GM21390 (cell line): Measurements from ENCODE around the gene KIR2DL3.
"Not testable (repeated sequence)": the region's sequence is repeated elsewhere in the genome, so short reads cannot be mapped to it uniquely, and the experiment has no call there.

Source experiments
- ATAC-seq: cut with Tn5 transposase; IDR thresholded peaks from one replicate; pipeline ENCODE4 v1.9.1; 2021; ENCODE audit not compliant: unreplicated experiment

KIR2DL3 gene

DNA sequence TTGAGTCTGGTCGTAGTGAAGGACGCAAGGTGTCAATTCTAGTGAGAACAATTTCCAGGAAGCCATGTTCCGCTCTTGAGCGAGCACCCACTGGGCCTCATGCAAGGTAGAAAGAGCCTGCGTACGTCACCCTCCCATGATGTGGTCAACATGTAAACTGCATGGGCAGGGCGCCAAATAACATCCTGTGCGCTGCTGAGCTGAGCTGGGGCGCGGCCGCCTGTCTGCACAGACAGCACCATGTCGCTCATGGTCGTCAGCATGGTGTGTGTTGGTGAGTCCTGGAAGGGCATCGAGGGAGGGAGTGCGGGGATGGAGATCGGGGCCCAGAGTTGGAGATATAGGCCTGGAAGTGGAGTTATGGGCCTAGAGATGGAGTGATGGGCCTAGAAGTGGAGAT is at the start of gene KIR2DL3:
Gene KIR2DL3, plus strand, starts transcription at position 208 of the 400 bp plus-strand sequence. Its CDS starts 33 bp downstream, at position 241.
- ATAC-seq: not testable (repeated sequence)

- no peak for ATAC-seq
Measured at GRCh38 chr19:54691582-54692297, 46.6 kb upstream of the KIR2DL3 start.

DNA sequence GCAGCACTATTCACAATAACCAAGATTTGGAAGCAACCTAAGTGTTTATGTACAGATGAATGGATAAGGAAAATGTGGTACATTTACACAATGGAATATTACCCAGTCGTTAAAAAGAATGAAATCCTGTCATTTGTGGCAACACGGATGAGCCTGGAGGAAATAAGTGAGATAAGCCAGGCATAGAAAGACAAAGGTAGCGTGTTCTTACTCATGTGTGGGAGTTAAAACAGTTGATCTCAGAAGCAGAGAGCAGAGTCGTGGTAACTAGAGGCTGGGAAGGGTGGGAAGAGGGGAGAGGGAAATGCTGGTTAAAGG is 46.1 kb upstream of the KIR2DL3 start:
- ATAC-seq: no peak

GRCh38 chr19:54694648-54695047 is 43.7 kb upstream of the KIR2DL3 start:
- ATAC-seq: no peak

GRCh38 chr19:54696117-54696548 is 42.2 kb upstream of the KIR2DL3 start:
- no peak for ATAC-seq

GRCh38 chr19:54696766-54697165 is 41.5 kb upstream of the KIR2DL3 start:
- no peak for ATAC-seq

GRCh38 chr19:54697716-54698115 is 40.6 kb upstream of the KIR2DL3 start:
- ATAC-seq: not testable (repeated sequence)

DNA sequence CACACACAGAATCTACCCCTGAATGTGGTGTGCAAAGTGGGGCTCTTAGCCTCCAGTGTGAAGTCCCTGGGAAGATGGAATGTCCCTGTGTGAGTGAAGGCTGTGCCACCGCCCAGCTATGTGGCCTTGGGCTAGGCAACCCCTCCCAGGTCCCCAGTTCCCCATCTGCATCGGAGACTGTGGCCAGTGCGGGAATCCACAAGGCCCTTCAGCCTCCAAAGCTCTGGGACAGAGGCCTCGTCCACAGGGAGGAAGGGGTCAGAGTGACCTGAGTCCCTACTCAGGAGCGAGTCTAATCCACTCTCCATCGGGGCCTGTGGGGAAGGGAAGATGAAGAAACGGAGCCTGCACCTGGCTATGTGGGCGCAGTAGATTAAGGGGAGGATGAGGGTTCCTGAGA is 33.4 kb upstream of the KIR2DL3 start:
- ATAC-seq: no peak

GRCh38 chr19:54707962-54708361 is 30.4 kb upstream of the KIR2DL3 start:
- ATAC-seq: no peak

- ATAC-seq: no peak
Measured at GRCh38 chr19:54708781-54709180, 29.5 kb upstream of the KIR2DL3 start.

- no peak for ATAC-seq
Measured at GRCh38 chr19:54709212-54709948, 28.9 kb upstream of the KIR2DL3 start.

GRCh38 chr19:54709956-54710355 is 28.4 kb upstream of the KIR2DL3 start:
- not testable (repeated sequence) for ATAC-seq

GRCh38 chr19:54724142-54724541 is 14.2 kb upstream of the KIR2DL3 start, which contains the start of gene KIR3DL3:
KIR3DL3 (plus strand) TSS chr19:54724442; CDS start chr19:54724497, 55 bp downstream.
- ATAC-seq: no peak

DNA sequence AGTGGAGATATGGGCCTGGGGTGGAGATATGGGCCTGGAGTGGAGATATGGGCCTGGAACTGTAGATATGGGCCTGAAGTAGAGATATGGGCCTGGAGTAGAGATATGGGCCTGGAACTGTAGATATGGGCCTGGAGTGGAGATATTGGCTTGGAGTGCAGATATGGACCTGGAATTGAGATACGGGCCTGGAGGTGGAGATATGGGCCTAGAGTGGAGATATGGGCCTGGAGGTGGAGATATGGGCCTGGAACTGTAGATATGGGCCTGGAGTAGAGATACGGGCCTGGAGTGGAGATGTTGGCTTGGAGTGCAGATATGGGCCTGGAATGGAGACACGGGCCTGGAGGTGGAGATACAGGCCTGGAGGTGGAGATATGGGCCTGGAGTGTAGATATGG is 13.7 kb upstream of the KIR2DL3 start:
- ATAC-seq: no peak

DNA sequence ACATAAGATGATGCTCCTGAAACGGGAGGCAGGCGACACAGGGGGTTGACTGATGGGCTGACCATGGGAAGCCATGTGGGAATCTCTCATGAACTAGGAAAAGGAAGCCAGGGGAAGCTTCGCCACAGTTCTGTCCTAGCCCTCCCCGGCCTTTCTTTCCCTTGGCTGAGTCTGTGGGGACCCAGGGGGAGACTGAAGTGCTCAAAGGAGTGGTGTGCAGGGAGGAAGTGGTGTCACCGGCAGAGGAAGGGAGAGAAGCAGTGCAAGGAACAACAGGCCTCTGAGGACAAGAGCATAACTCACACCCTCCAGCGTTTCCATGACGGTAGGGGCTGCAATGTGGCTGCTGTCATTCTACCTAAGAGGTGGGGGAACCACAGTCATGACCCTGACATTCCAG is 13.0 kb upstream of the KIR2DL3 start:
- ATAC-seq: no peak

DNA sequence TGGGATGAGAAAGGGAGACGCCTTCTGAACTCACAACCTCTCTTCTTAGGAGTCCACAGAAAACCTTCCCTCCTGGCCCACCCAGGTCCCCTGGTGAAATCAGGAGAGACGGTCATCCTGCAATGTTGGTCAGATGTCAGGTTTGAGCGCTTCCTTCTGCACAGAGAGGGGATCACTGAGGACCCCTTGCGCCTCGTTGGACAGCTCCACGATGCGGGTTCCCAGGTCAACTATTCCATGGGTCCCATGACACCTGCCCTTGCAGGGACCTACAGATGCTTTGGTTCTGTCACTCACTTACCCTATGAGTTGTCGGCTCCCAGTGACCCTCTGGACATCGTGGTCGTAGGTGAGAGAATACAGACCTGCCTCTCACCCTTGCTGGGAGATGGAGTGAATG is 10.8 kb upstream of the KIR2DL3 start:
- no peak for ATAC-seq

GRCh38 chr19:54728167-54728566 is 10.1 kb upstream of the KIR2DL3 start:
- ATAC-seq: no peak

DNA sequence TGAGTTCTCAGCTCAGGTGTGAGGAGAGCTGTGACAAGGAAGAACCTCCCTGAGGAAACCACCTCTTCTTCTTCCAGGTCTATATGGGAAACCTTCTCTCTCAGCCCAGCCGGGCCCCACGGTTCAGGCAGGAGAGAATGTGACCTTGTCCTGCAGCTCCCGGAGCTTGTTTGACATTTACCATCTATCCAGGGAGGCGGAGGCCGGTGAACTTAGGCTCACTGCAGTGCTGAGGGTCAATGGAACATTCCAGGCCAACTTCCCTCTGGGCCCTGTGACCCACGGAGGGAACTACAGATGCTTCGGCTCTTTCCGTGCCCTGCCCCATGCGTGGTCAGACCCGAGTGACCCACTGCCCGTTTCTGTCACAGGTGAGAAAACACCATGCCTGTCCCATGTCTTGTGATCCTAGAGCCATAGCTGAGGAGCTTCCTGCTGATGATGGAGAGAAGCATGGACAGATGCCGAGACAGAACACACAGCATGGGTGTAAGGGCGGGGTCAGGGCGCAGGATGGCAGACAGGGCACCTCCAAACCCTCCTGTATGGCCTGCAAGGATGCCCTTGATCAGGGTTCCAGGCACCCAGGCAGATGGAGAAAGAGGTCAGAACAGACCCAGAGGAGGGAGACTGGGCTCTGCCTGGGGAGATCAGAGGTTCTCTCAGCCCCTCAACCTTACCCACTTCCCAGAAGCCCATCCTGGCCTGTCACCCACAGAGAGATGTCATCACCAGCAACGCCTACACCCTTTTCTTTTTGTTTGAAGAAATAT is 8.7 kb upstream of the KIR2DL3 start:
- ATAC-seq: no peak

- ATAC-seq: no peak
Measured at GRCh38 chr19:54731191-54731590, 7.1 kb upstream of the KIR2DL3 start.

- ATAC-seq: no peak
Measured at GRCh38 chr19:54738715-54739114, 402 bp downstream of the KIR2DL3 start.

DNA sequence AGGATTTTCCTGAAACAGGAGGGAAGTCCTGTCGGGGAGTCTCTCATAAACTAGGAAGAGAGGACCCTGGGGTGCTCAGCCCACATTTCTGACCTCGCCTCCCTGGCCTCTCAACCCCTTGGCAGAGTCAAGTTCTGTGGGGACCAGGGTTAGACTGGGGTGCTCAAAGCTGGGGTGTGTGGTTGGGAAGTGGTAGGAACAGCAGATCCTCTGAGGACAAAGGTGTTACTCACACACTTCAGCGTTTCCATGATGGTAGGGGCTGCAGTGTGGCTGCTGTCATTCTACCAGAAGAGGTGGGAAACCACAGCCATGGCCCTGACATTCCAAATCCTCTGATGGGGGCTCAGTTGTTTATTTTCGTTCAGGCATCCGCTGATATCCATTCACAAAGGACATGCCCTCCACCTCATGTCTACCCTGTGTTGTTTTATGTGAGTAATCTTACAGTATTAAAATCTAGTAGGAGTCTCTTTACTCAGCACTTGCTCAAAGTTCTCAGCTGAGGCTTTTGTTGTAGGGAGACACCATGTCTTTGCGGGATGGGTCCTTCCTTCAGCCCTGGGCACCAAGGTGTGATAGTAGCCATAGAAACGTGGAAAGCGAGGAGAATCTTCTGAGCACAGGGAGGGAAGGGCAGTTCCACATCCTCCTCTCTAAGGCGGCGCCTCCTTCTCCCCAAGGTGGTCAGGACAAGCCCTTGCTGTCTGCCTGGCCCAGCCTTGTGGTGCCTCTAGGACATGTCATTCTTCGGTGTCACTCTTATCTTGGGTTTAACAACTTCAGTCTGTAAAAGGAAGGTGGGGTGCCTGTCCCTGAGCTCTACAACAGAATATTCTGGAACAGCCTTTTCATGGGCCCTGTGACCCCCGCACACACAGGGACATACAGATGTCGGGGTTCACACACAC is 1.5 kb downstream of the KIR2DL3 start:
- no peak for ATAC-seq
